ENCODE measurements around the gene SCYGR5.

The SCYGR5 gene

DNA sequence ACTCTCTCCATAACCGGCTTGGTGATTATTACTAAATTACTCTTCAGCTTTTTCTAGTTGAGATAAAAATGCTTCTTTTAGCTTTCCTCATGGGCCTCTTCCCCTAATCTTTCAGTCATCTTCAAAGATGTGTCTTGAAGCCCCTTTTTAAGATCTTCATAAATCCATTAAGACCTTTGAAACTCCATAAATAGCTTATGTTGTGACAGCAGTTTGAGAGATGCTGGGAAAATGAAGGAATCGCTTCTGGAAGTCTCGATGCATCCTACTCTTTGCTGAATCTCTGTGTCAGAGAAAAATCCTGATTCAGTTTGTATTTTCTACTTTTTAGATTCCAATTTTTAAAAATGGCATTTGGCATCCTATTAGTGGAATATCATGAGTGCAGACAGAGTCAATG lies 36.3 kb upstream of the SCYGR5 start:
- TF ChIP-seq, protein P1, sequence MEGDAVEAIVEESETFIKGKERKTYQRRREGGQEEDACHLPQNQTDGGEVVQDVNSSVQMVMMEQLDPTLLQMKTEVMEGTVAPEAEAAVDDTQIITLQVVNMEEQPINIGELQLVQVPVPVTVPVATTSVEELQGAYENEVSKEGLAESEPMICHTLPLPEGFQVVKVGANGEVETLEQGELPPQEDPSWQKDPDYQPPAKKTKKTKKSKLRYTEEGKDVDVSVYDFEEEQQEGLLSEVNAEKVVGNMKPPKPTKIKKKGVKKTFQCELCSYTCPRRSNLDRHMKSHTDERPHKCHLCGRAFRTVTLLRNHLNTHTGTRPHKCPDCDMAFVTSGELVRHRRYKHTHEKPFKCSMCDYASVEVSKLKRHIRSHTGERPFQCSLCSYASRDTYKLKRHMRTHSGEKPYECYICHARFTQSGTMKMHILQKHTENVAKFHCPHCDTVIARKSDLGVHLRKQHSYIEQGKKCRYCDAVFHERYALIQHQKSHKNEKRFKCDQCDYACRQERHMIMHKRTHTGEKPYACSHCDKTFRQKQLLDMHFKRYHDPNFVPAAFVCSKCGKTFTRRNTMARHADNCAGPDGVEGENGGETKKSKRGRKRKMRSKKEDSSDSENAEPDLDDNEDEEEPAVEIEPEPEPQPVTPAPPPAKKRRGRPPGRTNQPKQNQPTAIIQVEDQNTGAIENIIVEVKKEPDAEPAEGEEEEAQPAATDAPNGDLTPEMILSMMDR (IDR thresholded peaks at IDR 0.05; ENCODE audit: low read depth, low read length) = no peak
- no peak for DNase-seq (ENCODE audit: low read depth, low spot score)
- in situ Hi-C loops (cut with HindIII; ENCODE audit: low sequenced_read_pairs) = no loop called here
- no peak overlapping the region for H3K4me3 ChIP-seq (ENCODE audit: low read depth, low read length)

- DNase-seq (ENCODE audit: low read depth, low spot score) = no peak
- no peak overlapping the region for H3K4me3 ChIP-seq (ENCODE audit: low read depth, low read length)
- in situ Hi-C loops (cut with HindIII; ENCODE audit: low sequenced_read_pairs) = no loop called here
- TF ChIP-seq, protein P1 (IDR thresholded peaks at IDR 0.05; ENCODE audit: low read depth, low read length) = no peak
Observed at GRCh38 chr2:227632827-227633226, 33.8 kb upstream of the SCYGR5 start.

DNA sequence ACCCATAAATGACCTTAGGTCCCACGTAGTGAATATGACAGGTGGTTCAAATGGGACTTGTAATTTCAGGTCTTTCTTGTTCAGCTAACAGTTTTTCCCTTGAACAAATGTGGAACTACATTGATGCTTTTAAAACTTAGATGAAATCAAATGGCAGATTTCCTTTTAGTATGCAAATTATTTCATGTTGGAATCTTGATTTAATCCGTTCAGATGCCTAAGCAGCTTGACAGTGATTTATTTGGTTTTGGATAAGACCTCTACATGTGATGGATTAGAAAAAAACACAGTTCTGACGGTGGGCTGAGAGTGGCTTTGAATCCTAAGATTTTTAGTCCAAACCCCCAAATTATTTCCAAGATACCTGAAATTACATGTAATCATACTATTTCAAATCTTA lies 32.4 kb upstream of the SCYGR5 start:
- in situ Hi-C loops (cut with HindIII; ENCODE audit: low sequenced_read_pairs) = no loop called here
- no peak for DNase-seq (ENCODE audit: low read depth, low spot score)
- no peak overlapping the region for H3K4me3 ChIP-seq (ENCODE audit: low read depth, low read length)
- TF ChIP-seq, protein P1 (IDR thresholded peaks at IDR 0.05; ENCODE audit: low read depth, low read length) = no peak

DNA sequence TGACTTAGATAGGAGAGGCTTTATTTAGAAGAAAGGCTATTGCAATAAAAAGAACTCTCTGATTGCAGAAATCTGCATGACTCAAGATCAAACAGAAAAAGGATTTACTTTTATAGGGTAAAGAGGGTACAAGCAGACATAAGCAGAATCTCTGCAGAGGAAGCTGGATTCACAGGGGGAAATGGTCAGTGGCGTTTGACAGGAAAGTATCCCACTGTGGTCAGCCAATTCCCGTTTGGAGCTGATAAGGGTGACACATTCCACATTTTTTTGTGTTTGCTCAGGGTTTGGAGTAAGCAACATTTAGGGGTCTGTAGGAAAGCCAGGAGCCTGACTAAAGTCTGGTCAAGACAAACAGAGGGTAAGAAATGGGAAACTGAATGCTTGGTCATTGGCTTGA lies 23.9 kb upstream of the SCYGR5 start:
- in situ Hi-C loops (cut with HindIII; ENCODE audit: low sequenced_read_pairs) = no loop called here
- DNase-seq (ENCODE audit: low read depth, low spot score) = peak; percentile 8
- TF ChIP-seq, protein P1 (IDR thresholded peaks at IDR 0.05; ENCODE audit: low read depth, low read length) = no peak
- H3K4me3 ChIP-seq (ENCODE audit: low read depth, low read length) = no peak overlapping the region

GRCh38 chr2:227643990-227644551 lies 22.5 kb upstream of the SCYGR5 start:
- no peak for DNase-seq (ENCODE audit: low read depth, low spot score)
- H3K4me3 ChIP-seq (ENCODE audit: low read depth, low read length) = no peak overlapping the region
- in situ Hi-C loops (cut with HindIII; ENCODE audit: low sequenced_read_pairs) = no loop called here
- TF ChIP-seq, protein P1 (IDR thresholded peaks at IDR 0.05; ENCODE audit: low read depth, low read length) = no peak

DNA sequence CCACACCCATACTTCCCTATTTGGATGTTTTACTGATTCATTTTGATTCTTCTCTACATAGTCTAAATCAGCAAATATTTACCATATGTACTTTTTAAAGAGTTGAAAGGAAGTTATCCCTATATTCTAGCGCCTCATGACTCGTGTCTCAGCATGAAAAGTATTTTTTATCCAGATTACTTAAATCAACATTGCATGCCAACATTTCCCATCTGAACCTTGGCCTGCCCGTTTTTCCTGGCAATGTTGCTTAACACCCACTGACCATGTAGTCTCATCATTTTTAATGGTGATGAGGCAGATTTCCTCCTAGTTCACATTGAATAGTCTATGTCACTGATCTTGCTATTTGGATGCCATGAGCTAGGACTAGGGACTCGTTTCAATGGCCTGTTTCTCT lies 13.2 kb upstream of the SCYGR5 start:
- TF ChIP-seq, protein P1 (IDR thresholded peaks at IDR 0.05; ENCODE audit: low read depth, low read length) = no peak
- no peak overlapping the region for H3K4me3 ChIP-seq (ENCODE audit: low read depth, low read length)
- in situ Hi-C loops (cut with HindIII; ENCODE audit: low sequenced_read_pairs) = no loop called here
- no peak for DNase-seq (ENCODE audit: low read depth, low spot score)

DNA sequence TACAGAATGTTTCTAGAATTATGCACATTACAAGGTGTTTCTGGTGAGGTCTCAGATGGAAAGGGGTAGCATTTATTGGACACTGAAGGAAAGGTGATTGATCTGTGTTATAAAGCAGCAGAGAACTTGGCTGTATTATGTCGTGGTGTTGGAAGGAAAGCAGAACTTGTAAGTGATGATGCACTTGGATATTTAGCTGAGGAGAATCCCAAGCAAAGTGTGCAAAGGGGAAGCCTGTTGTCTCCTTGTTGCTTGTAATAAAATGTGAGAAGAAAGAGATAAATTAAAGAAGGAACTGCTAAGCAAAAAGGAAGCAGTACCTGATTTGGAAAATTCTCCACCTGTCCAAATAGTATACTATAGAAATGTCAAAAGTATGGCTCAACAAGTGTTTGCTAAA lies 12.2 kb upstream of the SCYGR5 start:
- in situ Hi-C loops (cut with HindIII; ENCODE audit: low sequenced_read_pairs) = no loop called here
- no peak for DNase-seq (ENCODE audit: low read depth, low spot score)
- TF ChIP-seq, protein P1 (IDR thresholded peaks at IDR 0.05; ENCODE audit: low read depth, low read length) = no peak
- H3K4me3 ChIP-seq (ENCODE audit: low read depth, low read length) = no peak overlapping the region
